Lower leg skin (tissue), 3 donors: ENCODE results near the gene DNPH1.

ENCODE experiments used
- CTCF ChIP-seq, 3 donors: fragments of 450-650 bp; IDR thresholded peaks; one replicate each; pipeline ENCODE4 v1.5.1; 2016; ENCODE audit warnings: antibody characterized with exemption in 3 of 3, mild to moderate bottlenecking in 3 of 3, moderate library complexity in 2 of 3
- POLR2A ChIP-seq, 2 donors: fragments of 450-650 bp; IDR thresholded peaks; one replicate each; pipeline ENCODE4 v1.6.1; 2016 to 2017; ENCODE audit warnings: antibody characterized with exemption in 2 of 2, mild to moderate bottlenecking in 1 of 2, moderate library complexity in 1 of 2

- no peak for TF ChIP-seq CTCF (IDR thresholded peaks at IDR 0.05)
- TF ChIP-seq POLR2A (IDR thresholded peaks at IDR 0.05), result no peak
Observed at GRCh38 chr6:43271103-43271815, 42.0 kb upstream of the DNPH1 start.
